ENCODE data around the gene DHX30. TPM values are rescaled to one million over a fixed set of nuclear protein-coding genes. Genes with fewer than 3 reads are reported as not detected.

The DHX30 gene
- total and polyA plus RNA-seq, 2 of the 8 experiments (the other 6 are each of a cell fraction or from before 2014, with no cell fraction given) = 82.4 to 97.9 TPM

GRCh38 chr3:47841786-47842349 is 38.9 kb downstream of the DHX30 start:
- Histone ChIP-seq H2BK12ac (ENCODE audit: low read depth, low read length) (0 out of 2 replicates have a peak overlapping the region, but pooled peaks have one; percentile 31), H3K27me3 (replicated peaks in 1 of 4; ENCODE audit: control insufficient read depth in 3 of 4, extremely low read depth in 1 of 4, insufficient read depth in 3 of 4, low read length in 3 of 4) (no peaks in the 10 kb centered on the region; a peak in 1 of 7 replicates), H3K23me2 (ENCODE audit: low read depth, low read length) (no peaks in the 10 kb centered on the region), H3K79me2 (ENCODE audit: control insufficient read depth in 1 of 2, insufficient read depth in 2 of 2, low read length in 2 of 2) (peaks cover 0 to 11% of the 10 kb centered on the region in 2 experiments; a peak in 1 of 4 replicates), H2BK15ac (ENCODE audit: low read length) (no peak overlapping the region), H3K4me2 (ENCODE audit: insufficient read depth in 1 of 2, low read depth in 2 of 2, low read length in 2 of 2) (peak overlapping the region; percentile 56 to 75), H4K8ac (ENCODE audit: extremely low read depth, insufficient read depth, low read length) (no peak overlapping the region), H3K9me3 (ENCODE audit: insufficient read depth in 2 of 2, low read depth in 1 of 2, low read length in 1 of 2) (no peaks in the 10 kb centered on the region), H2AFZ (ENCODE audit: low read length) (no peak overlapping the region), H4K91ac (replicated peaks; ENCODE audit: insufficient read length, low read length) (no peak overlapping the region), H3K27ac (ENCODE audit: low read depth, low read length) (no peak overlapping the region), H3K56ac (replicated peaks; ENCODE audit: insufficient read length, low read depth, low read length) (peak overlapping the region; percentile 52), H2BK5ac (ENCODE audit: low read depth, low read length) (no peak overlapping the region), H3K18ac (ENCODE audit: extremely low read depth, low read length) (peak overlapping the region; percentile 26; the same call in 1 of the 2 replicates), H3K14ac (ENCODE audit: insufficient read length) (no peak overlapping the region), H2AK5ac (ENCODE audit: low read depth, low read length) (no peak overlapping the region), H3K4ac (replicated peaks; ENCODE audit: insufficient read length, low read depth, low read length) (no peak overlapping the region), H4K5ac (ENCODE audit: insufficient read length, low read depth, low read length) (peak overlapping the region; percentile 26), H3K79me1 (ENCODE audit: low read depth, low read length) (peaks cover 21% of the 10 kb centered on the region), H4K20me1 (replicated peaks in 1 of 2; ENCODE audit: control insufficient read depth in 1 of 2, insufficient read depth in 2 of 2, low read length in 2 of 2) (peaks cover 52 to 59% of the 10 kb centered on the region in 2 experiments), H2BK120ac (replicated peaks; ENCODE audit: low read depth, low read length) (no peak overlapping the region), H3K9ac (replicated peaks in 1 of 4; ENCODE audit: extremely low read depth in 1 of 4, low read depth in 3 of 4, low read length in 3 of 4) (no peak overlapping the region; a peak in 1 of 7 replicates), H3K36me3 (ENCODE audit: control insufficient read depth in 2 of 4, insufficient read depth in 4 of 4, low read length in 3 of 4) (peaks cover 30 to 81% (median 55%) of the 10 kb centered on the region in 4 experiments), H3K23ac (ENCODE audit: insufficient read length) (no peak overlapping the region), H3K4me1 (replicated peaks in 1 of 4; ENCODE audit: control insufficient read depth in 3 of 4, insufficient read depth in 4 of 4, low read length in 3 of 4) (peaks cover 12 to 25% (median 18%) of the 10 kb centered on the region in 4 experiments), H3K4me3 (ENCODE audit: extremely low read depth in 1 of 4, insufficient read depth in 2 of 4, low read depth in 3 of 4, low read length in 4 of 4) (peak overlapping the region in 3 of 4 experiments; percentile 4 to 36 (median 21); a peak in 4 of 8 replicates), H2BK20ac (ENCODE audit: low read length) (no peak overlapping the region)
- FAIRE-seq = no peak
- ChIA-PET CTCF (ENCODE audit: partially characterized antibody) (interaction anchor here (1.1 to 8.1 kb wide), 6 partner anchors 9 to 312 kb away, joined by 3 to 59 read pairs (median 12); no protein-coding TSS in a partner anchor), POLR2A (ENCODE audit: partially characterized antibody) (interaction anchor here (0.7 to 5.0 kb wide), 4 partner anchors 9 to 315 kb away, joined by 3 to 34 read pairs (median 11); no protein-coding TSS in a partner anchor)
- WGBS, 2 experiments (ENCODE audit: extremely low coverage in 1 of 2, insufficient coverage in 1 of 2, insufficient read length in 1 of 2, insufficient replicate concordance in 2 of 2, low coverage in 1 of 2, low lambda C conversion rate in 2 of 2, missing lambda C conversion rate in 1 of 2) = 39% methylated on average over 7 of the region's 7 CpGs; no CpG with 5 or more reads in 1 of the 2 experiments
- DNase-seq (ENCODE audit: low read depth in 1 of 2, low spot score in 2 of 2) = peak; percentile 25 to 56
